ENCODE results near the gene CBFA2T2.

CBFA2T2 gene

GRCh38 chr20:33622705-33623365, 132.9 kb downstream of the CBFA2T2 start:
- no peak overlapping the region for H3K4me3 ChIP-seq (ENCODE audit: low read depth, low read length)
- in situ Hi-C loops (cut with HindIII; ENCODE audit: low sequenced_read_pairs), result no loop called here
- DNase-seq (ENCODE audit: low read depth), result no peak
- TF ChIP-seq CTCF (IDR thresholded peaks at IDR 0.05; ENCODE audit: low read depth, low read length, missing control alignments), result no peak

GRCh38 chr20:33624399-33624798, 134.5 kb downstream of the CBFA2T2 start:
- no peak for TF ChIP-seq CTCF (IDR thresholded peaks at IDR 0.05; ENCODE audit: low read depth, low read length, missing control alignments)
- in situ Hi-C loops (cut with HindIII; ENCODE audit: low sequenced_read_pairs), result no loop called here
- no peak for DNase-seq (ENCODE audit: low read depth)

GRCh38 chr20:33626190-33626589, 136.3 kb downstream of the CBFA2T2 start:
- TF ChIP-seq CTCF (IDR thresholded peaks at IDR 0.05; ENCODE audit: low read depth, low read length, missing control alignments), result no peak
- no peak overlapping the region for H3K4me3 ChIP-seq (ENCODE audit: low read depth, low read length)
- DNase-seq (ENCODE audit: low read depth), result no peak
- in situ Hi-C loops (cut with HindIII; ENCODE audit: low sequenced_read_pairs), result no loop called here

More at GRCh38 chr20:33624399-33624798, 134.5 kb downstream of the CBFA2T2 start:
- no peak overlapping the region for H3K4me3 ChIP-seq (ENCODE audit: low read depth, low read length)

GRCh38 chr20:33627577-33628216, 137.8 kb downstream of the CBFA2T2 start:
- TF ChIP-seq CTCF (IDR thresholded peaks at IDR 0.05; ENCODE audit: low read depth, low read length, missing control alignments), result no peak
- H3K4me3 ChIP-seq (ENCODE audit: low read depth, low read length), result no peak overlapping the region
- in situ Hi-C loops (cut with HindIII; ENCODE audit: low sequenced_read_pairs), result no loop called here
- no peak for DNase-seq (ENCODE audit: low read depth)

GRCh38 chr20:33629533-33629932, 139.6 kb downstream of the CBFA2T2 start:
- no peak for TF ChIP-seq CTCF (IDR thresholded peaks at IDR 0.05; ENCODE audit: low read depth, low read length, missing control alignments)
- in situ Hi-C loops (cut with HindIII; ENCODE audit: low sequenced_read_pairs), result no loop called here
- no peak overlapping the region for H3K4me3 ChIP-seq (ENCODE audit: low read depth, low read length)
- no peak for DNase-seq (ENCODE audit: low read depth)

- DNase-seq (ENCODE audit: low read depth), result no peak
- in situ Hi-C loops (cut with HindIII; ENCODE audit: low sequenced_read_pairs), result no loop called here
- H3K4me3 ChIP-seq (ENCODE audit: low read depth, low read length), result no peak overlapping the region
- no peak for TF ChIP-seq CTCF (IDR thresholded peaks at IDR 0.05; ENCODE audit: low read depth, low read length, missing control alignments)
Observed at GRCh38 chr20:33629979-33630378, 140.1 kb downstream of the CBFA2T2 start.
